ENCODE measurements around the gene HEPN1.

The HEPN1 gene

GRCh38 chr11:124884869-124885479, 34.1 kb upstream of the HEPN1 start:
- DNase-seq (ENCODE audit: low read depth in 2 of 2): no peak

- no peak for DNase-seq (ENCODE audit: low read depth in 2 of 2)
Measured at GRCh38 chr11:124886476-124886875, 32.6 kb upstream of the HEPN1 start.

GRCh38 chr11:124886978-124887666, 31.9 kb upstream of the HEPN1 start:
- no peak for DNase-seq (ENCODE audit: low read depth in 2 of 2)

- DNase-seq (ENCODE audit: low read depth in 2 of 2): no peak
Measured at GRCh38 chr11:124887667-124888013, 31.4 kb upstream of the HEPN1 start.

- DNase-seq (ENCODE audit: low read depth in 2 of 2): no peak
Measured at GRCh38 chr11:124889191-124890091, 29.6 kb upstream of the HEPN1 start.

- DNase-seq (ENCODE audit: low read depth in 2 of 2): no peak
Measured at GRCh38 chr11:124890151-124890550, 28.9 kb upstream of the HEPN1 start.

- no peak for DNase-seq (ENCODE audit: low read depth in 2 of 2)
Measured at GRCh38 chr11:124890683-124891372, 28.2 kb upstream of the HEPN1 start.

GRCh38 chr11:124891373-124891861, 27.6 kb upstream of the HEPN1 start:
- no peak for DNase-seq (ENCODE audit: low read depth in 2 of 2)

- DNase-seq (ENCODE audit: low read depth in 2 of 2): no peak
Measured at GRCh38 chr11:124892146-124892545, 26.9 kb upstream of the HEPN1 start.

- DNase-seq (ENCODE audit: low read depth in 2 of 2): no peak
Measured at GRCh38 chr11:124892750-124893454, 26.1 kb upstream of the HEPN1 start.

- DNase-seq (ENCODE audit: low read depth in 2 of 2): no peak
Measured at GRCh38 chr11:124893781-124894401, 25.2 kb upstream of the HEPN1 start.

- no peak for DNase-seq (ENCODE audit: low read depth in 2 of 2)
Measured at GRCh38 chr11:124894606-124895430, 24.2 kb upstream of the HEPN1 start.

GRCh38 chr11:124895471-124895971, 23.5 kb upstream of the HEPN1 start:
- DNase-seq (ENCODE audit: low read depth in 2 of 2): no peak

- DNase-seq (ENCODE audit: low read depth in 2 of 2): no peak
Measured at GRCh38 chr11:124896071-124896750, 22.8 kb upstream of the HEPN1 start.

- no peak for DNase-seq (ENCODE audit: low read depth in 2 of 2)
Measured at GRCh38 chr11:124896821-124897391, 22.1 kb upstream of the HEPN1 start.

- no peak for DNase-seq (ENCODE audit: low read depth in 2 of 2)
Measured at GRCh38 chr11:124897674-124898262, 21.3 kb upstream of the HEPN1 start, which contains the start of gene ROBO4. Gene ROBO4 (minus strand): TSS chr11:124897865. CDS start chr11:124897795, 70 bp downstream.

- no peak for DNase-seq (ENCODE audit: low read depth in 2 of 2)
Measured at GRCh38 chr11:124898263-124898680, 20.8 kb upstream of the HEPN1 start.

- no peak for DNase-seq (ENCODE audit: low read depth in 2 of 2)
Measured at GRCh38 chr11:124898711-124899110, 20.3 kb upstream of the HEPN1 start.

Data from stimulated activated CD4-positive, alpha-beta T cell treated with anti-CD3 and anti-CD28 coated beads, Interleukin-15, amount 100 ng/mL, for 48 hours (primary cell).